ENCODE results near the gene LRRC47. TPM values are rescaled to one million over a fixed set of nuclear protein-coding genes. Genes with fewer than 3 reads are reported as not detected.

The LRRC47 gene
- total RNA-seq, 6 experiments from 2014 or later: 39.1 to 51.0 (median 45.2) TPM

DNA sequence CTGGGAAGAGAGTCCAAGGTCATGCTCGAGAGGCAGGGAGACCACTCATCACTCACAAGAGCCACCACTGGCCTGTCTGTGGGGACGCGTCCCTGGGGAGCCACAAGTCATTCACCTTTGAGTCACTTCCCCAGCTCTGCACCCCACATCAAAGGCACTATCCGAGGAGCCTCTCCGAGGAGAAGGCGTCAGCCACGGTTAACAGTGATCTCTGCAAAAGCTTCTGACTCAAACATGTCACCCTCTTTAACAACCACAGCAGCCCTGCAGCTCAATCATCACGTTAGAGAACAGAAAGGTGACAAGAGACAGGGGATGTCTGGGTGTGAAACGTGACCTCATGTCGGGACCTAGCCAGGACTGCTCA is 9.0 kb downstream of the LRRC47 start:
- peaks cover 10% of the 10 kb centered on the region for H3K36me3 Mint-ChIP-seq (ENCODE audit: low read depth)

DNA sequence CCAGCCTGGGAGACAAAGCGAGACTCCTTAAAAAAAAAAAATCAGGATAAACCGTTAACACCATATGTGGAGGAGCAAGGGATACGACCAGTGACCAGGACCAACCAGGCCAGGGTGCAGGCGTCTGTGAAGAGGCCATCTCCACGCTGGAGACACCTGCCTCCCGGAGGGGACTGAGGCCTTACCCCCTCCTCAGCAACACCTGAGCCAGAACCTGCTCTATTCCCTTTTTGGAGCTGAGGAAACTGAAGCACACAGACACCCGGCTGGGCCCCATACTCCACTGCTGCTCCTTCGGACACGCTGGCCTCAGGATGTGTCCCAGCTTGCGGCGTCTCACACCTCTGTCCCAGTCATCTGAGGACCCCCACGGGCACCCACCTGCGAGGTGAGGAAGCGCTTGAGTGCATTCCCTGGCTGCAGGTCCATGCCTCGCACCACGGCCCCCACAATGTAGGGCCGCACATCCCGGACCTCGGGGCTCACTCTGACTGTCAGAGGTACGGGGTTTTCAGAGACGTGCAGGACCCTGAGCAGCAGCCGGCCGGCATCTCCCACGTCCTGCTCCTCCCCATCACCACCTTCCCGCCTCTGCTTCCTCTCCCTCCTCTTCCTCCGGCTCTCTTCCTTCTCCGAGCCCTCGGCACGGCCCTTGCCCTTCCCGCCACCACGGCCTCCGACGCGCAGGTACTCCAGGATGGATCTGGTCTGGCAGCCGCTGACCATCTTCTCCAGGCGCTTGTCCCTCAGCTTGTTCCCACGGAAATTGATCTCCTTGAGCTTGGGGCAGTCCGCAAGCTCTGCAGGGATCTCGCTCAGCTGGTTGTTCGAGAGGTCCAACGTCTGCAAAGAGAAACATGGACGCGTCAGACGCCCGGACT is 9.6 kb downstream of the LRRC47 start:
- Mint-ChIP-seq H3K4me3 (no peak overlapping the region), H3K9me3 (no peaks in the 10 kb centered on the region), H3K36me3 (ENCODE audit: low read depth) (peaks cover 10% of the 10 kb centered on the region), H3K27ac (no peak overlapping the region), H3K4me1 (ENCODE audit: low read depth) (no peaks in the 10 kb centered on the region), H3K27me3 (ENCODE audit: insufficient read depth) (peaks cover 6% of the 10 kb centered on the region)
- no peak for TF ChIP-seq CTCF (IDR thresholded peaks at IDR 0.05)
- no peak for DNase-seq

More for the DNA sequence above, 9.0 kb downstream of the LRRC47 start:
- no peak for DNase-seq
- TF ChIP-seq CTCF (IDR thresholded peaks at IDR 0.05): no peak
- Mint-ChIP-seq H3K4me1 (ENCODE audit: low read depth) (no peaks in the 10 kb centered on the region), H3K27me3 (ENCODE audit: insufficient read depth) (peaks cover 5% of the 10 kb centered on the region), H3K27ac (no peak overlapping the region), H3K9me3 (no peaks in the 10 kb centered on the region), H3K4me3 (no peak overlapping the region)

- peaks cover 10% of the 10 kb centered on the region for H3K36me3 Mint-ChIP-seq (ENCODE audit: low read depth)
- H3K27me3 Mint-ChIP-seq (ENCODE audit: insufficient read depth): peaks cover 6% of the 10 kb centered on the region
- H3K9me3 Mint-ChIP-seq: no peaks in the 10 kb centered on the region
- no peaks in the 10 kb centered on the region for H3K4me1 Mint-ChIP-seq (ENCODE audit: low read depth)
- no peak for DNase-seq
- no peak for TF ChIP-seq CTCF (IDR thresholded peaks at IDR 0.05)
- no peak overlapping the region for H3K4me3 Mint-ChIP-seq
- H3K27ac Mint-ChIP-seq: no peak overlapping the region
Measured at GRCh38 chr1:3785456-3786157, 10.7 kb downstream of the LRRC47 start.

DNA sequence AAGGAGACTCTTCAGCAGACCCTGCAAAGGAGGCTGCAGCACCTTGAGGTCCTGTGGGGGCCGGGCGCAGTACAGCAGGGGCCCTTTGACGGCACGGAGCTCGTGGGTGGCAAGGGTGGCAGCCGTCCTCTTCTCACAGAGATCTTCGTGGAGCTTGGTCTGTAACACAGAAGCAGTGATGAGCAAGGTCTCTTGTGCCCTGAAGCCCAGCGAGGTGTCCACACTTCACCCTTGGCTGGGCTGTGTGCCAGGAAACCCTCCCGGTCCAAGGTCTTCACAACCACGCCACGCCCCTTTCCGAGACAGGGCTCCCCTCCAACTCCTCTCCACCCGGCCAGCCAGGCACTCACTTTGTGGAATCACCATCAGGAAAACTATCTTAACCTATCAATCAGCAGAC is 11.3 kb downstream of the LRRC47 start:
- no peaks in the 10 kb centered on the region for H3K4me1 Mint-ChIP-seq (ENCODE audit: low read depth)
- H3K9me3 Mint-ChIP-seq: no peaks in the 10 kb centered on the region
- H3K36me3 Mint-ChIP-seq (ENCODE audit: low read depth): peaks cover 15% of the 10 kb centered on the region
- H3K27me3 Mint-ChIP-seq (ENCODE audit: insufficient read depth): peaks cover 6% of the 10 kb centered on the region
- no peak for TF ChIP-seq CTCF (IDR thresholded peaks at IDR 0.05)
- no peak for DNase-seq
- no peak overlapping the region for H3K27ac Mint-ChIP-seq
- no peak overlapping the region for H3K4me3 Mint-ChIP-seq

DNA sequence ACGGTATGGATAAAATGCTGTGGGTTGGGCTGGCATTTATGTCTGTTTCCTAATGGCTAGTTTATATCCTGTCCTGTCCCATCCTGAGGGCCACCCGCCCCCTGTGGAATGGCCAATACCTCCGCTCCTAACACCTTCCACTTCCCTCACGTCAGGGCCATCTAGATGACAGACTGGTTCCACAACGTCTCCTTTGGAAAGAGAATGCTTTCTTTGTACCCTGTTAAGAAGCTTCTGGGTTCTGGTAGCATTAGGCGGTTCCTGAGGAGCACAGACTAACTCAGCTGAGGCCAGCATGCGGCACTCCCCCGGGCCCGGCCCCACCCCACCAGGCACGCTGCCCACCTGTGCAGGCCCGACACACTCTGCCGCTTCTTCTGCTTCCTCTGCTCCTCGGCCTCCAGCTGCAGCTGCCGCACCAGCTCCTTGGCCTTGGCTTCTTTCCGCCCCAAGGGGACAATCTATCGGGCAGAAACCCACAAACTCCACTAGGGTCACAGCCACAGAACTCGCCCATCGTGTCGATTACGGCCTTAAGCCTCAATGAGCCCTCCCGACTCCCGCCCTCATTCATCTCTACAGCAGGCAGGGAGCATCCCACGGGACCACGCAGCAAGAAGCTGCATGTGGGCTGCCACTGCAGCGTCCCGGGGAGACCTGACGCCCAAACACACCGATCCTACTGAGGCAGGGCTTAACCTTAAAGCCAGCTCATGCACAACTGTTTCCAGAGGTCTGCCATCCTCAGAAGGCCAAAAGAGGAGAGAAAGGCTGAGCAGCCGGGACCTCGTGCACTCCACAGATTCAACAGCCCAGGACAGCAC is 12.4 kb downstream of the LRRC47 start:
- H3K27me3 Mint-ChIP-seq (ENCODE audit: insufficient read depth): peaks cover 6% of the 10 kb centered on the region
- no peak for DNase-seq
- H3K36me3 Mint-ChIP-seq (ENCODE audit: low read depth): peaks cover 21% of the 10 kb centered on the region
- H3K4me3 Mint-ChIP-seq: no peak overlapping the region
- no peak overlapping the region for H3K27ac Mint-ChIP-seq
- H3K9me3 Mint-ChIP-seq: no peaks in the 10 kb centered on the region
- H3K4me1 Mint-ChIP-seq (ENCODE audit: low read depth): no peaks in the 10 kb centered on the region
- TF ChIP-seq CTCF (IDR thresholded peaks at IDR 0.05): no peak
